Measurements from ENCODE around the gene SLC26A5. TPM values are rescaled to one million over a fixed set of nuclear protein-coding genes. Genes with fewer than 3 reads are reported as not detected.
"Not testable (repeated sequence)": the region's sequence is repeated elsewhere in the genome, so short reads cannot be mapped to it uniquely, and the experiment has no call there.

Gene SLC26A5
- total RNA-seq, 1 donor from 2014 or later = not detected

DNA sequence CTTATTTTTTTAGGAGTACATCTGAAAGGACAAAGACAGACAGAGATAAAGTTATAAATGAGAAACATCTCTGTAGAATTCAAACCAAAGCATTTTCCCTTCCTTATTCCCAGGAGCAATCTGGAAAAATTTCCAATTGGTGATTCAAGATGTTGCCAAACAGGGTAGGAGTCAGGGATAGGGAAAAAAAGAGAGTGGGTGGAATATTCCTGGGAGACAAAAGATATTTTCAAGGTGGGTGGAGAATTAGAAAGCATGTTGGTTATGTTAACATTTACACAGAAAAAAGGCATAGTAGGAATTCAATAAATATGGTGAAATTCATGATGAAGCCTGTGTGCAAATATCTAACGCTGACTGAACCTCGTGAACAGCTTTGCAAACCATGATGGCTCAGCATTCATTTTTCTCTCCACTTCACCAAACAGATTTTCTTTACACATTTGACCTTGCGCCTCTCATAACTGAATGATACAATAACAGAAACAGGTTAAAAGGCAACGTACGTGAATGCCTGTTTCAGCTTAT, 25.1 kb downstream of the SLC26A5 start:
- Mint-ChIP-seq H3K9me3 (no peaks in the 10 kb centered on the region), H3K36me3 (no peaks in the 10 kb centered on the region), H3K27me3 (peaks cover 26% of the 10 kb centered on the region), H3K4me3 (no peak overlapping the region), H3K27ac (no peak overlapping the region), H3K4me1 (ENCODE audit: unreplicated experiment) (no peaks in the 10 kb centered on the region)
- TF ChIP-seq, protein P1, sequence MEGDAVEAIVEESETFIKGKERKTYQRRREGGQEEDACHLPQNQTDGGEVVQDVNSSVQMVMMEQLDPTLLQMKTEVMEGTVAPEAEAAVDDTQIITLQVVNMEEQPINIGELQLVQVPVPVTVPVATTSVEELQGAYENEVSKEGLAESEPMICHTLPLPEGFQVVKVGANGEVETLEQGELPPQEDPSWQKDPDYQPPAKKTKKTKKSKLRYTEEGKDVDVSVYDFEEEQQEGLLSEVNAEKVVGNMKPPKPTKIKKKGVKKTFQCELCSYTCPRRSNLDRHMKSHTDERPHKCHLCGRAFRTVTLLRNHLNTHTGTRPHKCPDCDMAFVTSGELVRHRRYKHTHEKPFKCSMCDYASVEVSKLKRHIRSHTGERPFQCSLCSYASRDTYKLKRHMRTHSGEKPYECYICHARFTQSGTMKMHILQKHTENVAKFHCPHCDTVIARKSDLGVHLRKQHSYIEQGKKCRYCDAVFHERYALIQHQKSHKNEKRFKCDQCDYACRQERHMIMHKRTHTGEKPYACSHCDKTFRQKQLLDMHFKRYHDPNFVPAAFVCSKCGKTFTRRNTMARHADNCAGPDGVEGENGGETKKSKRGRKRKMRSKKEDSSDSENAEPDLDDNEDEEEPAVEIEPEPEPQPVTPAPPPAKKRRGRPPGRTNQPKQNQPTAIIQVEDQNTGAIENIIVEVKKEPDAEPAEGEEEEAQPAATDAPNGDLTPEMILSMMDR (conservative IDR thresholded peaks at IDR 0.05) = no peak
- no peak for DNase-seq (ENCODE audit: extremely low spot score, unreplicated experiment)

DNA sequence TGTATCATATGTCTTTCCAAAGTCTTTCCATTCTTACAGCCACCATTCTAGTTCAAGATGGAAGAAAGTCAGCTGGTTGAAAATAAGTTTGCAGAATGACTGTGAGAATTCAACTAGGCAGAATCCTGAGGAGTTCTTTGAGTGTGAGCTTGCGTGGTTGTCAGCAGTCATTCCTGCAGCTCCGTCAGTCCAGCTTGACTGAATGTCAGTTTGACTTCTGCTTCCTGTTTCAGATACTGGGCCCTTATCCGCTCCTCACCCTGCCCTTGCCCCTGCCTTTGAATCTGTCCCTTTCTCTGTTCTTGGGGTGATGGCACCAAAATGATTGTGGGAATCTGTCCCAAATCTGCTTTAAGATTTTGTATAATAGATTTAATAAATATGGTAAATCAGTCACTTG, 27.8 kb downstream of the SLC26A5 start:
- Mint-ChIP-seq H3K27me3 (peaks cover 31% of the 10 kb centered on the region), H3K4me3 (no peak overlapping the region), H3K9me3 (no peaks in the 10 kb centered on the region), H3K27ac (no peak overlapping the region), H3K4me1 (ENCODE audit: unreplicated experiment) (no peaks in the 10 kb centered on the region), H3K36me3 (no peaks in the 10 kb centered on the region)
- TF ChIP-seq, protein P1 (conservative IDR thresholded peaks at IDR 0.05) = no peak
- DNase-seq (ENCODE audit: extremely low spot score, unreplicated experiment) = no peak

DNA sequence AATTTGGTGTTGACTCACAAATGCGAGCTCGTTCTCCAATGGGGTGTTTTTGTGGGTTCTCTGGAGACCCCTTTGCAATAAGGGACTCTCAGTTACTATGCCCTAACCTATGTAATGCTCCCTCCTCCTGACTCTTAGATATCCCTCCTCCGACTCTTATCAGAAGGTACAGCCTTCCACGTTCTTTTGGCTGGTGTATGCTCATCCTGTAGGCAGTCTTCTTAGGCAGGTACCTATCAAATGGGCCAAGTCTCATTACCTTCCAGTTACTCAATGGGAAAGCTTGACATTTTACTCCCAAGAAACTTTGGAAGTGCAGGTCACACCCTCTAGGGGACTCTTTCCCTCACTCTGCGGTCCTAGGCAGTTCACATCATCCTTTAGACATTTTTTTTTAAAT, 32.6 kb downstream of the SLC26A5 start:
- H3K27ac Mint-ChIP-seq = no peak overlapping the region
- H3K27me3 Mint-ChIP-seq = peaks cover 41% of the 10 kb centered on the region
- TF ChIP-seq, protein P1 (conservative IDR thresholded peaks at IDR 0.05) = no peak
- no peaks in the 10 kb centered on the region for H3K4me1 Mint-ChIP-seq (ENCODE audit: unreplicated experiment)
- DNase-seq (ENCODE audit: extremely low spot score, unreplicated experiment) = no peak
- no peaks in the 10 kb centered on the region for H3K36me3 Mint-ChIP-seq
- no peak overlapping the region for H3K4me3 Mint-ChIP-seq
- no peaks in the 10 kb centered on the region for H3K9me3 Mint-ChIP-seq

DNA sequence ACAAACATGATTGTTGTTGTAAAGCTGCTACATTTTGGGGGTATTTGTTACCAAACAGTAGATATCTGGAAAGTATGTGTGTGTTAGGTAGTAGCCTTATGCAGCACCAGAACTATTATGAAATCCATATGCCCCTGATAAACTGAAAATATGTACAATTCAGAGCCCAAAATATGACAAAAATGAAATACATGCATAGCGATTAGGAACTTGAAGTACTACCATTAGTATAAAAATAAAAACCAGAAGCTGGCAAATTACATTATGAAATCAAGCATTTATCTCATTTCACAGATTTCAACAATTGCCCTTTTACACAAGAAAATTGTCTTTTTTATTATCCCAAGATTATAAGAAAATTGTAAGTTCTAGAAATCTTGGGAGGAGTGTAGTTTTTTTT, 33.9 kb downstream of the SLC26A5 start:
- Mint-ChIP-seq H3K36me3 (no peaks in the 10 kb centered on the region), H3K4me1 (ENCODE audit: unreplicated experiment) (no peaks in the 10 kb centered on the region), H3K4me3 (no peak overlapping the region), H3K27me3 (peaks cover 39% of the 10 kb centered on the region), H3K9me3 (no peaks in the 10 kb centered on the region), H3K27ac (no peak overlapping the region)
- TF ChIP-seq, protein P1 (conservative IDR thresholded peaks at IDR 0.05) = no peak
- DNase-seq (ENCODE audit: extremely low spot score, unreplicated experiment) = no peak

DNA sequence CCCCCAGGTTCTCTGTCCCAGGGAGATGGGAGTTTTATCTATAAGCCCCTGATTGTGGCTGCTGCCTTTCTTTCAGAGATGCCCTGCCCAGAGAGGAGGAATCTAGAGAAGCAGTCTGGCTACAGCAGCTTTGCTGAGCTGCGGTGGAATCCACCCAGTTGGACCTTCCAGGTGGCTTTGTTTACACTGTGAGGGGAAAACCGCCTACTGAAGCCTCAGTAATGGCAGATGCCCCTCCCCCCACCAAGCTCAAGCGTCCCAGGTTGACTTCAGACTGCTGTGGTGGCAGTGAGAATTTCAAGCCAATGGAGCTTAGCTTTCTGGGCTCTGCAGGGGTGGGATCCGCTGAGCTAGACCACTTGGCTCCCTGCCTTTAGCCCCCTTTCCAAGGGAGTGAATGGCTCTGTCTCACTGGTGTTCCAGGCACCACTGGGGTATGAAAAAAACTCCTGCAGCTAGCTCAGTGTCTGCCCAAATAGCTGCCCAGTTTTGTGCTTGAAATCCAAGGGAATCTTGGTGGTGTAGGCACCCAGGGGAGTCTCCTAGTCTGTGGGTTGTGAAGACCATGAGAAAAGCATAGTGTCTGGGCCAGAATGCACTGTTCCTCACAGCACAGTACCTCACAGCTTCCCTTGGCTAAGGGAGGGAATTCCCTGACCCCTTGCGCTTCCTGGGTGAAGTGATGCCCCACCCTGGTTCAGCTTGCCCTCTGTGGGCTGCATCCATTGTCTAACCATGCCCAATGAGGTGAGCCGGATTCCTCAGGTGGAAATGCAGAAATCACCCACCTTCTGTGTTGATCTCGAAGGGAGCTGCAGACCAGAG, 40.0 kb downstream of the SLC26A5 start:
- not testable (repeated sequence) for DNase-seq (ENCODE audit: extremely low spot score, unreplicated experiment); H3K27ac Mint-ChIP-seq; H3K4me1 Mint-ChIP-seq (ENCODE audit: unreplicated experiment); H3K9me3 Mint-ChIP-seq; H3K4me3 Mint-ChIP-seq; H3K36me3 Mint-ChIP-seq
- peaks cover 40% of the 10 kb centered on the region for H3K27me3 Mint-ChIP-seq

DNA sequence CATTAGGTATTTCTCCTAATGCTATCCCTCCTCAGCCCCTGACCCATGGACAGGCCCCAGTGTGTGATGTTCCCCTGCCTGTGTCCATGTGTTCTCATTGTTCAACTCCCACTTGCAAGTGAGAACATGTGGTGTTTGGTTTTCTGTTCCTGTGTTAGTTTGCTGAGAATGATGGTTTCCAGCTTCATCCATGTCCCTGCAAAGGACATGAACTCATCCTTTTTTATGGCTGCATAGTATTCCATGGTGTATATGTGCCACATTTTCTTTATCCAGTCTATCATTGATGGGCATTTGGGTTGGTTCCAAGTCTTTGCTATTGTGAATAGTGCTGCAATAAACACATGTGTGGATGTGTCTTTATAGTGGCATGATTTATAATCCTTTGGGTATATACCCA, 46.3 kb downstream of the SLC26A5 start:
- not testable (repeated sequence) for H3K4me3 Mint-ChIP-seq; H3K27ac Mint-ChIP-seq; H3K36me3 Mint-ChIP-seq; DNase-seq (ENCODE audit: extremely low spot score, unreplicated experiment); H3K9me3 Mint-ChIP-seq; H3K4me1 Mint-ChIP-seq (ENCODE audit: unreplicated experiment)
- peaks cover 21% of the 10 kb centered on the region for H3K27me3 Mint-ChIP-seq

Data from type B pancreatic cell (in vitro differentiated cells).